GM12874 (cell line): Measurements from ENCODE around the gene EWSR1.

Experiments used
- TF ChIP-seq, protein P1 (sequence below): IDR thresholded peaks from 2 replicates; pipeline ENCODE4 v1.5.1; 2011; ENCODE audit warnings: low read depth, mild to moderate bottlenecking, control low read depth, low read length, moderate library complexity; ENCODE audit not compliant: insufficient read depth

The EWSR1 gene

DNA sequence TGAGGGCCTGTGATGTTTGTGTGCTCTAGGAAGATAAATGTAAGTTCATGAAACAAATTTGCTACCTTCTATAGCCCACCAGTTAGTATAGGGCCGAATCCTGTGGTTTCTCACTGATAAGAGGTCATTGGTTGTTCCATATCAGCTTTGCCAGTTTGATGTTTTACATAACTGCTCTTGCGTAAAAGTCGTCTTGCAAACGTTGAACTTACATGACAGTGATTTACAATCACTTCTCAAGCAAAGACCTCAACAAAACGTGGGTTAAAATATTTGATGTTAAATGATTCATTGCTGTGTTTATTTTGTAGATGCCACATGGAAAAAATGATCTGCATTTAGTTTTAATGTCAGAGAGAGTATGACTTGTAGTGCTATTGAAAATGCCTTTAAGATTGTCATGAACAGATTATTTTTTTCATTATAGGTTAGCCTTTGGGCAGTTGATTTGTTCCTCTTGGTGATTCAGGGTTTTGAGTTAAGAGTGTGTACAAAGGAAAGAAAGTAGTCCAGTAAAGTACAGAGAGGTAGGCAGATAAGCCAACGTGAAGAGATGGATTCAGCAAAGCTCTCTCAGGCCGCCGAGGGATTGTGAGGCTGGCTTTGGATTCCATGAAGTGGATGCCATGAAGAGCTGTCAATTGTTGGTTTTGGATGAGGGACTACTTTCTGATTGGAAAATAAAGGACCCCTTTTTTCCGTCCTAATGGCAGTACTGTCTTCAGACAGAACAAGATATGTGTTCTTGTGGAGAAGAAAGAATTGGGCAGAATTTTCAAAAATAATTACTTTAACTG lies 2.6 kb downstream of the EWSR1 start:
- TF ChIP-seq, protein P1, sequence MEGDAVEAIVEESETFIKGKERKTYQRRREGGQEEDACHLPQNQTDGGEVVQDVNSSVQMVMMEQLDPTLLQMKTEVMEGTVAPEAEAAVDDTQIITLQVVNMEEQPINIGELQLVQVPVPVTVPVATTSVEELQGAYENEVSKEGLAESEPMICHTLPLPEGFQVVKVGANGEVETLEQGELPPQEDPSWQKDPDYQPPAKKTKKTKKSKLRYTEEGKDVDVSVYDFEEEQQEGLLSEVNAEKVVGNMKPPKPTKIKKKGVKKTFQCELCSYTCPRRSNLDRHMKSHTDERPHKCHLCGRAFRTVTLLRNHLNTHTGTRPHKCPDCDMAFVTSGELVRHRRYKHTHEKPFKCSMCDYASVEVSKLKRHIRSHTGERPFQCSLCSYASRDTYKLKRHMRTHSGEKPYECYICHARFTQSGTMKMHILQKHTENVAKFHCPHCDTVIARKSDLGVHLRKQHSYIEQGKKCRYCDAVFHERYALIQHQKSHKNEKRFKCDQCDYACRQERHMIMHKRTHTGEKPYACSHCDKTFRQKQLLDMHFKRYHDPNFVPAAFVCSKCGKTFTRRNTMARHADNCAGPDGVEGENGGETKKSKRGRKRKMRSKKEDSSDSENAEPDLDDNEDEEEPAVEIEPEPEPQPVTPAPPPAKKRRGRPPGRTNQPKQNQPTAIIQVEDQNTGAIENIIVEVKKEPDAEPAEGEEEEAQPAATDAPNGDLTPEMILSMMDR, result no peak

DNA sequence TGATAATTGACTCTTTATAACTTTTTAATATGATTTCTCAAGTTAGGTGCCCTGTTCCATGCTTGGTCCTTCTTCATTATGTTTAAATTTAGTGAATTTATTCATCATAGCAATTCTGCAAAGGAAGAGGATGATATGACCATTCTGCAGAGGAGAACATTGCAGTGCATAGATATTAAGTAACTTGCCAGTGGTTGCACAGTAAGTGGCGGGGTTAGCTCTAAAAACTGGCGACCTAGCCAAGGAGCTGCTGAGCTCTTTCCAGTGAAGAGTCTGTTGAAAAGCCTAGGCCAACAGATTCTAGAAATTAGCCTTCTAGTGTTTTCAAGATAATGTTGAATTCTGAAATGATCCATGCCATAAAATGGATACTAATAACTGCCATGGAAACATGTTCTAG lies 4.6 kb downstream of the EWSR1 start:
- TF ChIP-seq, protein P1, result no peak

DNA sequence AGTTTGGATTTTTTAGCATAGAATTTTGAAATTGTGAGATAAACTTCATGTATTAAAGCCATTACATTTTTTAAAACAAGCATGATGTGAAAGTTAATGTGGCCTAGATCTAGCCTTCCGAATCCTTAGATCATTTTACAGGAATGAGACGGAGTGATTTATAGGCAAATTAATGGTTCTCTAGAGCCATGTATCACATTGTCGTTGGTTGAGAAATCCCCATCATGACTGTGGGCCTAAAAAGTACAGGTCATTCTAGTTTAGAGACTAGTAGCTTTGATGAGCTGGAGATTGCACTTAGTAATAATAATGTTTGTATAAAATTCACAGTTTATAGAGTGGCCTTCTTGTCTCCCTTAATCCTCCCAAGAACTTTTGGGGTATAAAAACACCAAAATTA lies 7.1 kb downstream of the EWSR1 start:
- TF ChIP-seq, protein P1, result no peak

DNA sequence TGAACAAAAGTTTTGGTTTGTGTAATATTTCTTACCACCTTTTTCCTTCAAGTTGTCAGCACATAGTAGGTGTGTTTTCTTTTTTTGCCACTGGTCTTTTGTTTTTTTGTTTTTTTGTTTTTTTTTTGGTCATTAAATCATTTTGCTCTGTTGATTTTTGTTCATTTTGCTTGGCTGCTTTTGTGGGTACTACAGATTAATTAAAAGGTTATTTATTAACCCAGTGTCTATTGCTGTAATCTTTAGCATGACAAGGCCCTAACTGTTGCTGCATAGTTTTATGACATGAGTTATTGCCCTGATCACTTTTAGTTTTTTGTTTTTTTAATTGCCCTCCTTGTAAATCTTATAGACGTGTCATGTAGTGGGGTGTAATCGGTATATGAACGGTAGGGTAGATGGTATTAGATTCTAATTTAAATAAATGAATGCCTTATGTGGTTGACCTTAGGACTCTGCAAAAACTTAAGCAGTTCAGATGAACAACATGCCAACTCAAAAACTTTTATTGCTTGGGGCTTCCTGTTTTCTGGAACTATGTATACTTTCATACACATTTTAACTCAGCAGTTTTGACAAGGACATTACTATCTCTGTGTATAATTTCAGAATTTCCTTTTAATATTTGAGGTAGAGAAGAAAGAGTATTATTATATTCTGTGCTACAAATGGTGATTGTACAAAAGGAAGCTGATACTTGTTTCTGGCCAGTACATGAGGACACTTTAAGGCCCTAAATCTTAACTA lies 7.9 kb downstream of the EWSR1 start:
- TF ChIP-seq, protein P1, result no peak

DNA sequence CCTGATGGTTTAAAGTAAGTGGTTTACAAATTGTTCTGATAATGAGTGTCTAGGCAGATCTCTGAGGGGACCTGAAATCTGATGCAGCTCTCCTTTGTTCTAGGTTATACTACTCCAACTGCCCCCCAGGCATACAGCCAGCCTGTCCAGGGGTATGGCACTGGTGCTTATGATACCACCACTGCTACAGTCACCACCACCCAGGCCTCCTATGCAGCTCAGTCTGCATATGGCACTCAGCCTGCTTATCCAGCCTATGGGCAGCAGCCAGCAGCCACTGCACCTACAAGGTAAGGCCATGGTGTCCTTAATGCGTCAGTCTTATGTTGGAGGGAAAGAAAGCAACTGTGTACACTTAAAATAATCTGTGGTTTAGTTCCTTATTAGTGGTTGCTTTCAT lies 9.9 kb downstream of the EWSR1 start:
- TF ChIP-seq, protein P1, result no peak

DNA sequence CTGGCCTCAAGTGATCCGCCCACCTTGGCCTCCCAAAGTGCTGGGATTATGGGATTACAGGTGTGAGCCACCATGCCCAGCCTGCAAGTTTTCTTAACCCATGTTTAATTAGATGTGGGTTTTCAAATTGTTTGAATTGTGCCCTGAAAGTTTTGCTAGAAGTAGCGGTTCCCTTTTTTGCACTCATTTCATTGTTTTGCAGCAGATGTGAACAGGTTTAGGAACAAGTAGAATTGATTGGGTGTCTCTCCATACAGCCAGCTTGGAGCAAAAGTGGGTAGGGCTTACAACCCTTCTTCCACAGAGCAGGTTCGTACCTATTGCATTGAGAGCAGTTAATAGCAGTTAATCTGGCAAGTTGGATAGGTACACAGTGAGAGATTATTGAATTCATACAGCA lies 16.1 kb downstream of the EWSR1 start:
- TF ChIP-seq, protein P1, result no peak

DNA sequence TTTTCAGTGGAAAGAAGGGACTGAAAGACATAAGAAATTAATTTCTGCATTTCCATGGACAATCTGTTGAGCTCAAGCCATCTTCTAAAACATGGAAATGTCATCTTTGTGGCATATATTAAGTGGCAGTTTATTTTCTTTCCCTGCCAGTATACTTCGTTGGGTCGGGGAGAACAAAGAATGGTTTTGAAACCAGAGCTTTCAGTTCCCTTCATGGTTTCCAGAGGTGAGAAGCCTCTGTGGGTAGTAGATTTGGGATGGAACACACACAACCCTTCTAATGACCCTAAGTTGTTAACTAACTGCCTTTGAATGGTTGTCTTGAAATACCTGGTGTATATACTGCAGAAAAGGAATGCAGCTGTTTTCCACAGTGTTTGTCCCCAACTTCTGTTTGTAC lies 20.8 kb downstream of the EWSR1 start:
- TF ChIP-seq, protein P1, result no peak
